Peyer's patch (tissue), 4 donors: ENCODE data around the gene SBK3.

ENCODE experiments used
- CTCF ChIP-seq, 6 experiments: fragments of 450-650 bp in 4 of 6; fragments of 200-600 bp in 2 of 6; sonication (generic) in 1 of 6; IDR thresholded peaks; one replicate each; pipeline ENCODE4 v1.5.1; 2017 to 2019; ENCODE audit warnings: antibody characterized with exemption in 6 of 6, mild to moderate bottlenecking in 3 of 6, moderate library complexity in 1 of 6
- POLR2A ChIP-seq, 2 donors: fragments of 450-650 bp; IDR thresholded peaks; one replicate each; pipeline ENCODE4 v1.5.1; 2017; ENCODE audit warnings: antibody characterized with exemption in 2 of 2, mild to moderate bottlenecking in 2 of 2, moderate library complexity in 2 of 2

GRCh38 chr19:55493645-55494171, 51.6 kb downstream of the SBK3 start:
- TF ChIP-seq POLR2A (IDR thresholded peaks at IDR 0.05), result no peak
- TF ChIP-seq CTCF (IDR thresholded peaks at IDR 0.05), result no peak
